Cardiac septum (tissue), 1 donor: ENCODE measurements around the gene TNPO2. TPM values are rescaled to one million over a fixed set of nuclear protein-coding genes. Genes with fewer than 3 reads are reported as not detected.
"Not testable (repeated sequence)": the region's sequence is repeated elsewhere in the genome, so short reads cannot be mapped to it uniquely, and the experiment has no call there.

Experiments used
- DNase-seq: peaks from one replicate; pipeline ENCODE4 v3.0.0-alpha.2; 2020; ENCODE audit warnings: low spot score
- intact Hi-C: fragments of 100-400 bp; cut with DNase I; formaldehyde crosslinking; loops from one replicate; pipeline ENCODE4 v1.14.0; 2022
- total RNA-seq: library from RNA; stranded (reverse); fragmentation: NEBNext Ultra II Directional; extraction: Animal tissue kit (Norgen Biotek cat#: 25700); gene quantifications from one replicate; pipeline ENCODE4 v1.2.1, GENCODE V29; 2021
- donor health status: DM: no; HTN: no; CAD: no.

Gene TNPO2
- total RNA-seq, 1 donor from 2014 or later = 50.4 TPM

- intact Hi-C loops, DNase-seq: not testable (repeated sequence)
Observed at GRCh38 chr19:12713304-12713703, 10.4 kb downstream of the TNPO2 start.

DNA sequence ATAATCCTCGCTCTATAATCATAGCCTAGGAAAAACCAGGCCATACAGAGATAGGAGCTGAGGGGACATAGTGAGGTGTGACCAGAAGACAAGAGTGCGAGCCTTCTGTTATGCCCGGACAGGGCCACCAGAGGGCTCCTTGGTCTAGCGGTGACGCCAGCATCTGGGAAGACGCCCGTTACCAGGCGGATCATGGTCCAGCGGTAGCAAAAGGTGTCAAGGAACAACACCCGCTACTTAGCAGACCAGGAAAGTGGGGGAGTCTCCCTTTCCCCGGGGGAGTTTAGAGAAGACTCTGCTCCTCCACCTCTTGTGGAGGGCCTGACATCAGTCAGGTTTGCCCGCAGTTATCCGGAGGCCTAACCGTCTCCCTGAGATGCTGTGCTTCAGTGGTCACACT lies 11.7 kb downstream of the TNPO2 start:
- DNase-seq, intact Hi-C loops: not testable (repeated sequence)

- intact Hi-C loops = no loop called here
- DNase-seq = no peak
Observed at GRCh38 chr19:12711187-12711586, 12.5 kb downstream of the TNPO2 start.

DNA sequence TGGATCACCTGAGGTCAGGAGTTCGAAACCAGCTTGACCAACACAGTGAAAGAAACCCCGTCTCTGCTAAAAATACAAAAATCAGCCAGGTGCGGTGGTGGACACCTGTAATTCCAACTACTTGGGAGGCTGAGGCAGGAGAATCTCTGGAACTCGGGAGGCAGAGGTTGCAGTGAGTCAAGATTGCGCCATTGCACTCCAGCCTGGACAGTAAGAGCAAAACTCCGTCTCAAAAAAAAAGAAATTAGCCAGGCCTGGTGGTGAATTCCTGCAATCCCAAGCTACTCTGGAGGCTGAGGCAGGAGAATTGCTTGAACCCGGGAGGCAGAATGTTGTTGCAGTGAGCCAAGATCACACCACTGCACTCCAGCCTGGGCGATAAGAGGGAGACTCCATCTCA lies 15.1 kb downstream of the TNPO2 start:
- intact Hi-C loops = no loop called here

DNA sequence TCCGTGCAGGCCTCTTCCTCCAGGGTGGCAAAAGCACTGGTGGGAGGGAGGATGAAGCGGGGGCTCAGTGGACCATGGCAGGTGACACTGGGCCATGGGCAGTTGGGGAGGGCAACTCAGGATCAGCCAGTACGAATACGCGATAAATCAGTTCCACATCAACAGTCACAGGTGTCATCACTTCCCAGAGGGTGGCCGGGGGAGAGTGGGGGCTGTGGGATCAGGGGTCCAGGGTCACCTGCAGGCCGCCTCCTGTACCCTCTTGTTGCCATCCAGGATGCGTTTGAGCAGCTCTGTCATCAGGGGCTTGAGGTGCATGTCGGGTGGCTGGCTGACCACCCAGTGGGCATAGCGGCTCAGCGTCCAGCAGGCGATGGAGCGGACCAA lies 17.4 kb downstream of the TNPO2 start:
- intact Hi-C loops = no loop called here
- DNase-seq = no peak

More for the DNA sequence above, 15.1 kb downstream of the TNPO2 start:
- no peak for DNase-seq

DNA sequence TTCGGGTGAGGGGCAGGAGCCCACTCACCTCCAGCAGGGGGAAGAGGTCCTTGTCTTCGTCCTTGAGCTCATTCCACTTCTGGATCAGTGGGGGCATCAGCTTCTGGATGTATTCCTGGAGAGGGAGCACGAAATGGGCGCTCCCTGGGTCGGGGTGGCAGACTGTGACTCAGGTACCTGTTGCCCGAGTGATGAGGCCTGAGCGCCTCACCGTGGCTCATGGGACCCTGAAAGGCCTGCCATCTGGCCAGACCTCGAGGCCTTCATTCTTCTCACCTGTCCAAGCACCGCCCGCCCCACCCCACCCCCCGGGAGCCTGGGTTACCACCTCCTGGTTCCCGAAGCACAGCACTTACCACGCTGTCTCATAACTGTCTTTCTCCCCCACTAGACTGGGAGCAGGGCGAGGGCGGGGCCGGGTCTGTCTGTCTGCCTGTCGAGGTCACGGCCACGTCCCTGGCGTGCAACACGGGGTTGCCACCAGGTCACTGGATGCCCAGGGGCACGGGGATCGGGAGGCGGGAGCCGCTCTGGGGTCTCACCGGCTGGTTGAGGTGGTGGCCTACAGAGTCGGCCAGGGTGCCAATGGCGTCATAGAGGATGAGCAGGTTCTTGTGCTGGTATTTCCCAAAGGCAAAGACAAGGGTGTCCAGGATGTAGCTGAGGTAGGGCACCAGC lies 17.9 kb downstream of the TNPO2 start:
- intact Hi-C loops = no loop called here
- DNase-seq = no peak

DNA sequence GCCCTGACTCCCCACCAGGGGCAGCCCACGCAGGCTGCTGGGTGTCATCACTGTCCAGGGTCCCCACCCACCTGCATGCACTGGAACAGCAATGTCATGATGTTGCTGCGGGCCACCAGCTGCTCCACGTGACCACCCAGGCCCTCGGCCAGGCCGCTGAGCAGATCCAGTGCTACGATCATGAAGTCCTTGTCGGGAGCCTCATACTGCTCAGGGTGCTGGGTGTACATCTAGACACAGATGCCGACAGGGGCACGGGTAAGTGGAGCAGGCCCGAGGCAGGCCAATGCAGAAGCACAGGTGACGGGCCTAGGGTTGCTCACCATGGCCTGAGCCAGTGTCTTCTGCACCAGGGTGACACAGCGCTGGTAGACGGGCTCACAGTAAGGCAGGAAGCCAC lies 18.6 kb downstream of the TNPO2 start:
- DNase-seq = no peak
- intact Hi-C loops = no loop called here

DNA sequence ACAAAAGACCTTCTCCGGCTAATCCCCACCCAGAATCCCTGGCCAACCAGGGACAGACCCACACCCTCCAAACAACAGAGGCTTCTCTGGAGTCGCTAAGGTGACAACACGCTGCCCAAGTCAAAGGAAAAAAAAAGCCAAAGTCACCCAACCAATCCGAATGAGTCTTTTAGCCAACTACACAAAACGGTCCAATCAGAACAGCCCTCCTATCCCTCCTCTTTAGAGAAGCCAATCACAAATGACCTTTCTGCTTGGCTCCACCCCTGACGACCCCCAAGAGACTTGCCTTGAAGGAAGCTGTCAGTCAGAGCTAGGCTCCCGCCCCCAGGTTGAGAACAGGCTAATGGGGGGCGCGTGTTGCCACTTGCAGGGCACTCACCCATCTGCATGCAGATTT lies 20.7 kb downstream of the TNPO2 start:
- no peak for DNase-seq
- intact Hi-C loops = no loop called here

GRCh38 chr19:12701596-12702282 lies 22.0 kb downstream of the TNPO2 start:
- intact Hi-C loops = no loop called here
- no peak for DNase-seq

DNA sequence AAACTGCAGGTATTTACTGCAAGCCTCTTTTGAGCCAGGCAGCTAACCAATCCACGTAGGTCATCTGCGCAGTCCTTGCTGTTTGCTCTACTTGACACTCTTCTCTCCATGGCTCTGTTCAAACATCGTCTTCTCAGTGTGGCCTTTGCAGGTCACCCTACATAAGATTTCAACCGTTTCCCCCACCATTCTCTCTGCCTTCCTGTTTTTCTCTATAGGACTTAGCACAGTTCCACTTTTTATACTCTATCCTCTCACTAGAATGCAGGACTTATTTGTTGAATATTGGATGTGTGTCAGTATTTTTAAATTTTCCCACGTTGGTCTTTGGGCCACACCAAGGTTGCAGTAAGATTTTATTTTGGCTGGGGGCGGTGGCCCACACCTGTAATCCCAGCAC lies 25.6 kb downstream of the TNPO2 start:
- DNase-seq = no peak
- intact Hi-C loops = no loop called here

GRCh38 chr19:12697425-12697824 lies 26.3 kb downstream of the TNPO2 start:
- intact Hi-C loops, DNase-seq: not testable (repeated sequence)

- peak; percentile 96 for DNase-seq
- intact Hi-C loops = no loop called here
Observed at GRCh38 chr19:12696366-12697335, 27.1 kb downstream of the TNPO2 start, which contains the start of gene FBXW9. Gene FBXW9 (minus strand): TSS chr19:12696631. CDS start chr19:12696581, 50 bp downstream.

DNA sequence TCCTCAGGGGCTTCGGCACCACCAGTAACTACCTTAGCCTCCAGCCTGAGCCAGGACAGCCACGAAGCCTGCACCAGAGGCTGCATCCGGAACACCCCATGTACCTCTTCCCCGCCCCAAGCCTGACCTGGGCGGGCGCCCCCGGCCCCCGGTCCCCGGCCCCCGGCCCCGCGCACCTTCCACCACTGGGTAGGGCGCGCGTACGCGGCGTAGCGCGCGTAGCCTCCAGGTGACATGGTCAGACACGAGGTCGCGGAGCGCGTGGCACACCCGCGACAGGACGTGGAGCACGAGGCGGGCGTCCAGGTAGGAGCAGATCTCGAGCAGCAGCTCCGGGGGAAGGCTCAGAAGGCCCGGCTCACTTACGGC lies 27.8 kb downstream of the TNPO2 start:
- DNase-seq = no peak
- intact Hi-C loops = no loop called here

DNA sequence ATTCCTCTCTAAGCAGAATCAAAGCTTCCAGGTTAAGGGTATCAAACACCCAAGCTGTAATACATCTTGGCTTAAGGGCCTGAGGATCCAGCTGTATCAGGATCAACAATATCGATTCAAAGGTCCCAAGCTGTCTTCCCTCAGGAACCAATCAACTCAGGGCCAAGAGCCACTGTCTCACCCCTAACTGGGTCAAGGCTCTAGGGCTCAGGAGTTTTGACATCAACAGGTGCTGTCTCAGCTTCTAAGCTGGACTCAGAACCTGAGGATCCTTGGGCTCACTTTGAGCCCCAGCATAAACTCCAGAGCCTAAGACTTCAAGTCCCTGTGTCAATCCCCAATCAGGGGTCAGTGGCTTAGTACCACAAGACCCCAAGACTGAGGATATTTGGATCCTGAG lies 28.2 kb downstream of the TNPO2 start:
- DNase-seq = no peak
- intact Hi-C loops = no loop called here

GRCh38 chr19:12695096-12695495 lies 28.6 kb downstream of the TNPO2 start:
- intact Hi-C loops = no loop called here
- DNase-seq = no peak

DNA sequence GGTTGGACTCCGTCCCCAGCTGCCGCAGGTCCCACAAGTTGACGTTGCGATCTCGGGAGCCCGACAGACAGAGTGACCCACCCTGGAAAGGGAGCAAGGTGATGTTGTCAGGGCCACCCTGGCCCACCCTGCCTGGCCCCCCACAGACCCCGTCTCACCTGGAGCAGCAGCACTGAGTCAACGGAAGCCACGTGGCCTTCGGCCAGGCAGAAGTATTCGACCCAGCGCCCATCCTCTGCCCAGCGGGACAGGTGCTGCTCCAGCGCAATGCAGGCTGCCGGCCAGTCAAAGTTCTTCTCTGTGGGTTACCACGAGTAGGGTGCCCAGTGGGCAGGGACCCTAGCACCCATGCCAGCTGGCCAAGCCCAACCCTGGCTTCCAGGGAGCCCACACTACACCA lies 29.1 kb downstream of the TNPO2 start:
- intact Hi-C loops = no loop called here
- no peak for DNase-seq

DNA sequence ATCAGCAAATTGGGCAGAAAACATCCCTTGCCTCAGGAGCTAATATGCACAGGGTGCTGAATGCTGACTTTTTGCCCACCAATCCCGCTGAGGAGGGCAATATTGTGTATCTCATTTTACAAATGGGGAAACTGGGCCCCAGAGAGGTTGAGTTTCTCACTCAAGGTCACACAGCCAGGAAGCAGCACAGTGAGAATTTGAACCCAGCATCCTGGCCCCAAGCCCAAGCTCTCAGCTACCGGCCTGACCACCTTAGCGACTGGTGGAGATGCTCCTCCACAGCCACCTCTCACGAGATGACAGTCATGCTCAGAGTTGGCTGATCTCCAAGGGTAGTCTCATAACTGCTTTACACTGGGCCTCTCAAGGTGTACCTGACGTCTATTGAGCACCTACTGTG lies 30.8 kb downstream of the TNPO2 start:
- no peak for DNase-seq
- intact Hi-C loops = no loop called here

GRCh38 chr19:12689581-12690216 lies 34.0 kb downstream of the TNPO2 start:
- intact Hi-C loops = no loop called here
- no peak for DNase-seq

DNA sequence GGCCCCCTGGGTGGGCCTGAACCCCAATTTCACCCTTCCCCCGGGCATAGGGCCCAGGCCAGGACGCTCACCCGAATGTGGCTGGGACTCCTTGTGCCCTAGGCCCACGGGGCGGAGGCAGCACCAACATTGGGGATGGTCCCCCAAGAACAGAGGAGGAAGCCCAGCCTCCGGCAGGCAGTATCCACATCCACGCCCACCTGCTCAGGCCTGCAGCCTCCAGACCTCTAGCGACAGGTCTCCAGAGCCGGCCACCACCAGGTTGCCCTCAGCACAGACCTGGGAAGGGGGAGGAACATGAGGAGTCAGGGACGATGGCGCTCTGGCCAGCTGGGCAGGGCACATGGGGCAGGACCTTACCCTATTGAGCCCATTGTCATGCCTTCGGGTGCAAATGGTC lies 34.7 kb downstream of the TNPO2 start:
- no peak for DNase-seq
- intact Hi-C loops = no loop called here
